ENCODE measurements around the gene MYOF. TPM values are rescaled to one million over a fixed set of nuclear protein-coding genes. Genes with fewer than 3 reads are reported as not detected.

Gene MYOF
- polyA plus RNA-seq, 1 donor (not counting 4 experiments of a cell fraction or from before 2014, with no cell fraction given) = 232 TPM

DNA sequence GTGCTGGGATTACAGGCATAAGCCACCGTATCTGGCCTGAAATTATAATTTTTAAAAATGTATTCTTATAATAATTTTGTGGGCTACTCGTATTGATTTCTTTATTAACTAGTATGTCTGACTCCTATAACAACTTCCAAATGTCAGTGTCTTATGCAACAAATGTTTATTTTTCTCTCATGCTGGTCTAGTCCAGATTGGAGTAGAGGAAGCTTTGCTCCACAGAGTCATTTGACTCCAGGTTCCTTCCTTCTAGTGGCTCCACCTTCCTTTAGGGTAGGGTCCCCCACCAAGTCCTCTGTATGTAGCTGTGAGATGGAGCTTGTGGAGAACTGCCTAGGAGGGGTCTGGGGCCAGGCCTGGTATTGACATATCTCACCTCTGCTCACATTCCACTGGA, 22.9 kb upstream of the MYOF start:
- Histone ChIP-seq H4K20me1 (ENCODE audit: control insufficient read depth, extremely low read depth, insufficient read depth, low read length) (no peaks in the 10 kb centered on the region), H3K9ac (ENCODE audit: control insufficient read depth, extremely low read depth, insufficient read depth, low read length) (no peak overlapping the region), H3K27me3 (ENCODE audit: control insufficient read depth, extremely low read depth, insufficient read depth, low read length) (no peaks in the 10 kb centered on the region), H3K79me2 (ENCODE audit: control insufficient read depth, insufficient read depth, low read length) (peaks cover 8% of the 10 kb centered on the region), H3K9me1 (ENCODE audit: control insufficient read depth, extremely low read depth, insufficient read depth, low read length) (no peaks in the 10 kb centered on the region), H3K4me2 (ENCODE audit: control insufficient read depth, extremely low read depth, insufficient read depth, low read depth, low read length) (no peak overlapping the region), H2AFZ (ENCODE audit: control insufficient read depth, low read length) (no peak overlapping the region), H3K27ac (ENCODE audit: control insufficient read depth, insufficient read depth, low read length) (no peak overlapping the region), H3K36me3 (ENCODE audit: control insufficient read depth in 2 of 2, extremely low read depth in 1 of 2, insufficient read depth in 2 of 2, low read length in 2 of 2) (peaks cover 3 to 13% of the 10 kb centered on the region in 2 experiments), H3K9me3 (ENCODE audit: control insufficient read depth, low read depth, low read length) (no peaks in the 10 kb centered on the region), H3K4me3 (ENCODE audit: control insufficient read depth in 2 of 3, extremely low read depth in 1 of 3, insufficient read depth in 2 of 3, low read depth in 1 of 3, low read length in 3 of 3) (no peak overlapping the region), H3K4me1 (ENCODE audit: control insufficient read depth, extremely low read depth, insufficient read depth, low read length) (no peaks in the 10 kb centered on the region)
- no peak for FAIRE-seq
- DNase-seq (ENCODE audit: low read depth, low spot score) = no peak
- no peak for TF ChIP-seq EZH2 (IDR thresholded peaks at IDR 0.05; ENCODE audit: low read length)
- TF ChIP-seq, protein P1, sequence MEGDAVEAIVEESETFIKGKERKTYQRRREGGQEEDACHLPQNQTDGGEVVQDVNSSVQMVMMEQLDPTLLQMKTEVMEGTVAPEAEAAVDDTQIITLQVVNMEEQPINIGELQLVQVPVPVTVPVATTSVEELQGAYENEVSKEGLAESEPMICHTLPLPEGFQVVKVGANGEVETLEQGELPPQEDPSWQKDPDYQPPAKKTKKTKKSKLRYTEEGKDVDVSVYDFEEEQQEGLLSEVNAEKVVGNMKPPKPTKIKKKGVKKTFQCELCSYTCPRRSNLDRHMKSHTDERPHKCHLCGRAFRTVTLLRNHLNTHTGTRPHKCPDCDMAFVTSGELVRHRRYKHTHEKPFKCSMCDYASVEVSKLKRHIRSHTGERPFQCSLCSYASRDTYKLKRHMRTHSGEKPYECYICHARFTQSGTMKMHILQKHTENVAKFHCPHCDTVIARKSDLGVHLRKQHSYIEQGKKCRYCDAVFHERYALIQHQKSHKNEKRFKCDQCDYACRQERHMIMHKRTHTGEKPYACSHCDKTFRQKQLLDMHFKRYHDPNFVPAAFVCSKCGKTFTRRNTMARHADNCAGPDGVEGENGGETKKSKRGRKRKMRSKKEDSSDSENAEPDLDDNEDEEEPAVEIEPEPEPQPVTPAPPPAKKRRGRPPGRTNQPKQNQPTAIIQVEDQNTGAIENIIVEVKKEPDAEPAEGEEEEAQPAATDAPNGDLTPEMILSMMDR (optimal IDR thresholded peaks at IDR 0.05 in 1 of 3, IDR thresholded peaks at IDR 0.05 in 1 of 3, conservative IDR thresholded peaks at IDR 0.05 in 1 of 3; ENCODE audit: extremely low read depth in 1 of 3, insufficient read depth in 2 of 3, low read length in 3 of 3) = no peak
- dilution Hi-C loops (cut with MboI; ENCODE audit: extremely low pct_ligation_motif_present, low sequenced_read_pairs) = no loop called here

DNA sequence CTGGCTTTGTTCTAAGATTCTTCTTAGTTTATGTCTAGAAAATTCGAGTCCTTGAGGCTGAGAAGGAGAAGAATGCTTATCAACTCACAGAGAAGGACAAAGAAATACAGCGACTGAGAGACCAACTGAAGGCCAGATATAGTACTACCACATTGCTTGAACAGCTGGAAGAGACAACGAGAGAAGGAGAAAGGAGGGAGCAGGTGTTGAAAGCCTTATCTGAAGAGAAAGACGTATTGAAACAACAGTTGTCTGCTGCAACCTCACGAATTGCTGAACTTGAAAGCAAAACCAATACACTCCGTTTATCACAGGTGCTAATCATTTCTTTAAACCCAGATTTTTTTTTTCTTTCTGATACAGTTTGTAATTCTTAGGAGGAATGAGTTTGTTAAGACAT, 20.9 kb upstream of the MYOF start:
- Histone ChIP-seq H3K36me3 (ENCODE audit: control insufficient read depth in 2 of 2, extremely low read depth in 1 of 2, insufficient read depth in 2 of 2, low read length in 2 of 2) (peaks cover 0 to 4% of the 10 kb centered on the region in 2 experiments), H3K4me2 (ENCODE audit: control insufficient read depth, extremely low read depth, insufficient read depth, low read depth, low read length) (no peak overlapping the region), H2AFZ (ENCODE audit: control insufficient read depth, low read length) (no peak overlapping the region), H3K4me3 (ENCODE audit: control insufficient read depth in 2 of 3, extremely low read depth in 1 of 3, insufficient read depth in 2 of 3, low read depth in 1 of 3, low read length in 3 of 3) (no peak overlapping the region), H3K27ac (ENCODE audit: control insufficient read depth, insufficient read depth, low read length) (no peak overlapping the region), H3K9ac (ENCODE audit: control insufficient read depth, extremely low read depth, insufficient read depth, low read length) (no peak overlapping the region), H3K27me3 (ENCODE audit: control insufficient read depth, extremely low read depth, insufficient read depth, low read length) (no peaks in the 10 kb centered on the region), H3K4me1 (ENCODE audit: control insufficient read depth, extremely low read depth, insufficient read depth, low read length) (peaks cover 5% of the 10 kb centered on the region), H3K9me1 (ENCODE audit: control insufficient read depth, extremely low read depth, insufficient read depth, low read length) (peaks cover 2% of the 10 kb centered on the region), H3K79me2 (ENCODE audit: control insufficient read depth, insufficient read depth, low read length) (peaks cover 24% of the 10 kb centered on the region), H4K20me1 (ENCODE audit: control insufficient read depth, extremely low read depth, insufficient read depth, low read length) (no peaks in the 10 kb centered on the region), H3K9me3 (ENCODE audit: control insufficient read depth, low read depth, low read length) (no peaks in the 10 kb centered on the region)
- FAIRE-seq (no peak), DNase-seq (ENCODE audit: low read depth, low spot score) (no peak)
- dilution Hi-C loops (cut with MboI; ENCODE audit: extremely low pct_ligation_motif_present, low sequenced_read_pairs) = no loop called here
- TF ChIP-seq, protein P1 (optimal IDR thresholded peaks at IDR 0.05 in 1 of 3, IDR thresholded peaks at IDR 0.05 in 1 of 3, conservative IDR thresholded peaks at IDR 0.05 in 1 of 3; ENCODE audit: extremely low read depth in 1 of 3, insufficient read depth in 2 of 3, low read length in 3 of 3) = no peak
- no peak for TF ChIP-seq EZH2 (IDR thresholded peaks at IDR 0.05; ENCODE audit: low read length)
